C4-2B (cell line): ENCODE results near the gene C1QTNF6.

Source experiments
- H3K27ac ChIP-seq: fragments of 450-650 bp; 2 replicates; pipeline ENCODE4 v1.5.1; 2017
- ZFX ChIP-seq: fragments of 450-650 bp; IDR thresholded peaks from 2 replicates; pipeline ENCODE4 v1.6.1; 2017
- TF ChIP-seq, protein P1 (sequence below): fragments of 450-650 bp; conservative IDR thresholded peaks from 2 replicates; pipeline ENCODE4 v1.5.1; 2017; ENCODE audit warnings: mild to moderate bottlenecking

Gene C1QTNF6

DNA sequence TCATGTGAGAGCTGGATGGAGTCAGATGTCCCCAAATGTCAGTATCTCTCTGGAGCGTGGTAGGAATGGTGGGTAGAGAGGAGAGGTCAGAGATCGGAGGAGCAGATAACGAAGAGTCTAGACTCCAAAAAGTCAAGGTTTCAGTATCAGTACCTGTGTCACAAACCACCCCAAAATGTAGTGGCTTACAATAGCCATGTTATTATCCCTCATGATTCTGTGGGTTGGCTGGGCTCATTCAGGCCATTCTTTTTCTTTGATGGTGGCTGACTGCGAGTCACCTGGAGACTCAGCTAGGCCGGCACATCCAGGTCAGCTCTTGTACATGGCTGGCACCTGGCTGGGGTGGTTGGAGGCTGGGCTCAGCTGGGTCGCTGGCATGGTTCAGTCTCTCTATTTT lies 31.5 kb upstream of the C1QTNF6 start:
- no peak overlapping the region for H3K27ac ChIP-seq
- no peak for TF ChIP-seq ZFX
- TF ChIP-seq, protein P1, sequence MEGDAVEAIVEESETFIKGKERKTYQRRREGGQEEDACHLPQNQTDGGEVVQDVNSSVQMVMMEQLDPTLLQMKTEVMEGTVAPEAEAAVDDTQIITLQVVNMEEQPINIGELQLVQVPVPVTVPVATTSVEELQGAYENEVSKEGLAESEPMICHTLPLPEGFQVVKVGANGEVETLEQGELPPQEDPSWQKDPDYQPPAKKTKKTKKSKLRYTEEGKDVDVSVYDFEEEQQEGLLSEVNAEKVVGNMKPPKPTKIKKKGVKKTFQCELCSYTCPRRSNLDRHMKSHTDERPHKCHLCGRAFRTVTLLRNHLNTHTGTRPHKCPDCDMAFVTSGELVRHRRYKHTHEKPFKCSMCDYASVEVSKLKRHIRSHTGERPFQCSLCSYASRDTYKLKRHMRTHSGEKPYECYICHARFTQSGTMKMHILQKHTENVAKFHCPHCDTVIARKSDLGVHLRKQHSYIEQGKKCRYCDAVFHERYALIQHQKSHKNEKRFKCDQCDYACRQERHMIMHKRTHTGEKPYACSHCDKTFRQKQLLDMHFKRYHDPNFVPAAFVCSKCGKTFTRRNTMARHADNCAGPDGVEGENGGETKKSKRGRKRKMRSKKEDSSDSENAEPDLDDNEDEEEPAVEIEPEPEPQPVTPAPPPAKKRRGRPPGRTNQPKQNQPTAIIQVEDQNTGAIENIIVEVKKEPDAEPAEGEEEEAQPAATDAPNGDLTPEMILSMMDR: no peak

GRCh38 chr22:37218771-37219411 lies 30.8 kb upstream of the C1QTNF6 start:
- TF ChIP-seq, protein P1: no peak
- no peak for TF ChIP-seq ZFX

GRCh38 chr22:37218399-37218770 lies 30.3 kb upstream of the C1QTNF6 start:
- TF ChIP-seq ZFX: no peak
- TF ChIP-seq, protein P1: no peak
- H3K27ac ChIP-seq: no peak overlapping the region

More at GRCh38 chr22:37218771-37219411, 30.8 kb upstream of the C1QTNF6 start:
- no peak overlapping the region for H3K27ac ChIP-seq

DNA sequence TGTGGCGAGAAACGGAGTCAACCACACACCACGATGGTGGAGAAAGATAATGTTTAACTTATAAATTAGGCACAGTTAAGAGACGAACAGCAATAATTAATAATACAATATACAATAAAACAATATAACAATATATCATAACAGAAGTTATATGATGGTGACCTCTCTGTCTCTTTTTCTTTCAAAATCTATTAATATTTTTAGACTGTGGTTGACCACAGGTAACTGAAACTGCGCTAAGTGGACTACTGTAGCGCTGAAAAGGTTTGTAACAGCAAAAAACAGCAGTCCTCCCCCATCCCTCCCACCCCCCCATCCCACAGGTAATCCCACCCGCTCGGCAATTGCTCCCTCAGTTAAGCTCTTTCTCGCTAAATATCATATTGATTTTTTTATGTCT lies 27.8 kb upstream of the C1QTNF6 start:
- TF ChIP-seq, protein P1: no peak
- no peak for TF ChIP-seq ZFX

GRCh38 chr22:37214731-37215030 lies 26.6 kb upstream of the C1QTNF6 start:
- H3K27ac ChIP-seq: no peak overlapping the region
- TF ChIP-seq ZFX: no peak
- TF ChIP-seq, protein P1: no peak

More for the DNA sequence above, 27.8 kb upstream of the C1QTNF6 start:
- H3K27ac ChIP-seq: no peak overlapping the region

DNA sequence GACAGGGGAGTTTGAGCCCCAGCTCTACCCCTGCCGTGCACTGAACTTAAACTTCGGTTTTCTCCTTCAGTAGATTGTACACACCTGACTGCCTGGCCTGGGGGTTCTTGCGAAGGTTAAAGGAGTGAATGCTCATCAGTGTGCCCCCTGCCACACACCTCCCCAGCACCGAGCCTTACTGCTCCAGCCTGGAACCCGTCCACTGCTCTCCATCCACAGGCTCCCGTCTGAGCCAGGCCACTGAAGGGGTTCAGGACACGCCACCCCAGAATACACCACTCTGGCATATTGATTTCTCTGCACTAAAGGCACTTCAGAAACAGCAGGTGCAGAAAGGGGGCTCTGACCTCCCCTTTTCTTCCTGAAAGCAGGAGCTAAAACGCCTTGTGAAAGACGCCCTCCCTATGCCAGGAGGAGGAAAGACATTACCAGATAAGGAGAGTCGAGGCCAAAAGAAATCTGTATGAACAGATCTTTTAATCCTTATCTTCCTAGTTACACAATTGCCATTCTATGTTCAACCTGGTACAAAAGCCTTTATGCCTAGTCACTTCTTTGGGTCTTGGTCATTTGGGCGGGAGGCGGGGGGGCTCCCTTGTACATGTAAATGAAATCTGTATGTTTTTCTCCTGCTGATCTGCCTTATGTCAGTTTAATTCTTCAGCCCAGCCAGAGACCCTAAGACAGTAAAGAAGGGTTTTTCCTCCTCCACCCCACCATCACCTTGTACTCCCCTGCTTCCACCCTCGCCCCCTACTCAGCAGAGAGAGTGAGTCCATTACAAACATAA lies 26.1 kb upstream of the C1QTNF6 start:
- no peak overlapping the region for H3K27ac ChIP-seq
- TF ChIP-seq, protein P1: no peak
- no peak for TF ChIP-seq ZFX

- TF ChIP-seq, protein P1: no peak
- TF ChIP-seq ZFX: no peak
- no peak overlapping the region for H3K27ac ChIP-seq
These were observed 25.3 kb upstream of the C1QTNF6 start for GRCh38 chr22:37213218-37213855.
